Sigmoid colon (tissue), 7 donors: ENCODE measurements around the gene PCK2. TPM values are rescaled to one million over a fixed set of nuclear protein-coding genes. Genes with fewer than 3 reads are reported as not detected.

Source experiments
- DNase-seq: peaks from one replicate; pipeline ENCODE4 v3.0.0-alpha.2; 2019
- H3K27ac ChIP-seq, 4 donors: fragments of 200-600 bp; sonication (generic); one replicate each; pipeline ENCODE4 v1.5.1; 2016 to 2019; ENCODE audit warnings: mild to moderate bottlenecking in 1 of 4
- H3K27me3 ChIP-seq, 3 donors: fragments of 200-600 bp; sonication (generic); one replicate each; pipeline ENCODE4 v1.5.1; 2019; ENCODE audit warnings: mild to moderate bottlenecking in 1 of 3
- H3K36me3 ChIP-seq, 4 donors: fragments of 200-600 bp; sonication (generic); one replicate each; pipeline ENCODE4 v1.5.1; 2016 to 2019
- H3K4me1 ChIP-seq, 4 donors: fragments of 200-600 bp; sonication (generic); one replicate each; pipeline ENCODE4 v1.5.1; 2017 to 2019
- H3K4me3 ChIP-seq, 4 donors: fragments of 200-600 bp; sonication (generic); one replicate each; pipeline ENCODE4 v1.5.1; 2017 to 2019; ENCODE audit warnings: mild to moderate bottlenecking in 2 of 4, moderate library complexity in 1 of 4
- H3K9me3 ChIP-seq, 4 donors: fragments of 200-600 bp in 3 of 4; sonication (generic) in 3 of 4; one replicate each; pipeline versions ENCODE4 v1.5.1 to v1.6.1; 2013 to 2019
- EP300 ChIP-seq, 4 donors: sonication (generic); formaldehyde crosslinking; IDR thresholded peaks; one replicate each; pipeline ENCODE4 v1.6.1; 2017; ENCODE audit warnings: antibody characterized with exemption in 4 of 4
- POLR2A ChIP-seq, 2 donors: fragments of 450-650 bp; IDR thresholded peaks; one replicate each; pipeline ENCODE4 v1.6.1; 2016; ENCODE audit warnings: antibody characterized with exemption in 2 of 2, mild to moderate bottlenecking in 2 of 2, moderate library complexity in 2 of 2
- POLR2AphosphoS5 ChIP-seq, 4 donors: sonication (generic); formaldehyde crosslinking; IDR thresholded peaks; one replicate each; pipeline ENCODE4 v1.6.1; 2017; ENCODE audit warnings: antibody characterized with exemption in 4 of 4
- WGBS, 2 donors: extraction: QIAGEN DNeasy Blood & Tissue Kit; methylation state at CpG; one replicate each; pipeline ENCODE4 v1.1.7; 2013; 5-methylcytosine and 5-hydroxymethylcytosine counted together
- intact Hi-C: fragments of 100-400 bp; cut with DNase I; formaldehyde crosslinking; loops from one replicate; pipeline ENCODE4 v1.15.1; 2023
- polyA plus RNA-seq, 3 donors: library from polyadenylated mRNA; stranded (reverse); fragments of 200-250 nt; gene quantifications; one replicate each; pipeline ENCODE4 v1.2.3, GENCODE V29; 2013
- total RNA-seq, 4 donors: library from RNA; depleted of rRNA; stranded (reverse); fragments of >200 nt; gene quantifications; one replicate each; pipeline ENCODE4 v1.1.0, GENCODE V29; 2016
- TF ChIP-seq, protein P1 (sequence below), 4 experiments: fragments of 450-650 bp in 3 of 4; fragments of 200-600 bp in 1 of 4; IDR thresholded peaks; one replicate each; pipeline ENCODE4 v1.5.1; 2016 to 2019; ENCODE audit warnings: antibody characterized with exemption in 4 of 4, mild to moderate bottlenecking in 3 of 4, moderate library complexity in 2 of 4
- donor health status: healthy with polysubstance abuse.
- donor health status: Bipolar disorder and iron deficiency.
- donor health status: healthy.

PCK2 gene
- total and polyA plus RNA-seq, 7 donors: 7.1 to 109 (median 12.2) TPM

DNA sequence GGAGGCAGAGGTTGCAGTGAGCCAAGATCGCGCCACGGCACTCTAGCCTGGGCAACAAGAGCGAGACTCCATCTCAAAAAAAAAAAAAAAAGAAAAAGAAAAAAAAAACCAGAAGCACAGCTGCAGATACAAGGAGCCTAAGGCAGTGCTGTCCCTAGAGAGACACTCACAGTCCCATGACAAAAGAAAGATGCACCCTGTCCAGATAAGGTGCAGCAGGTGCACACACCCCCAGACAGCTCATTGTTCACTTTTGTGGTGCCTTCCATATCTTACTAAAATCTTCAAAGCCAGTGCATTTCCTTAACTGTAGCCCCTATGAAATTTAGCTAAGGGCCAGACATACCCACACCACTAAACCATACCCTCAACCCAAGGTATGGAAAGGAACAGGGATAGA, 28.3 kb downstream of the PCK2 start:
- Histone ChIP-seq H3K4me1 (no peaks in the 10 kb centered on the region), H3K36me3 (peaks cover 24 to 71% (median 47%) of the 10 kb centered on the region in 4 donors), H3K4me3 (no peak overlapping the region), H3K9me3 (no peaks in the 10 kb centered on the region), H3K27me3 (no peaks in the 10 kb centered on the region), H3K27ac (no peak overlapping the region)
- TF ChIP-seq POLR2AphosphoS5 (IDR thresholded peaks at IDR 0.05) (no peak), POLR2A (IDR thresholded peaks at IDR 0.05) (no peak), EP300 (IDR thresholded peaks at IDR 0.05) (no peak)
- TF ChIP-seq, protein P1, sequence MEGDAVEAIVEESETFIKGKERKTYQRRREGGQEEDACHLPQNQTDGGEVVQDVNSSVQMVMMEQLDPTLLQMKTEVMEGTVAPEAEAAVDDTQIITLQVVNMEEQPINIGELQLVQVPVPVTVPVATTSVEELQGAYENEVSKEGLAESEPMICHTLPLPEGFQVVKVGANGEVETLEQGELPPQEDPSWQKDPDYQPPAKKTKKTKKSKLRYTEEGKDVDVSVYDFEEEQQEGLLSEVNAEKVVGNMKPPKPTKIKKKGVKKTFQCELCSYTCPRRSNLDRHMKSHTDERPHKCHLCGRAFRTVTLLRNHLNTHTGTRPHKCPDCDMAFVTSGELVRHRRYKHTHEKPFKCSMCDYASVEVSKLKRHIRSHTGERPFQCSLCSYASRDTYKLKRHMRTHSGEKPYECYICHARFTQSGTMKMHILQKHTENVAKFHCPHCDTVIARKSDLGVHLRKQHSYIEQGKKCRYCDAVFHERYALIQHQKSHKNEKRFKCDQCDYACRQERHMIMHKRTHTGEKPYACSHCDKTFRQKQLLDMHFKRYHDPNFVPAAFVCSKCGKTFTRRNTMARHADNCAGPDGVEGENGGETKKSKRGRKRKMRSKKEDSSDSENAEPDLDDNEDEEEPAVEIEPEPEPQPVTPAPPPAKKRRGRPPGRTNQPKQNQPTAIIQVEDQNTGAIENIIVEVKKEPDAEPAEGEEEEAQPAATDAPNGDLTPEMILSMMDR (IDR thresholded peaks at IDR 0.05): no peak
- 93 to 99% methylated on average over 4 of the region's 4 CpGs for WGBS, 2 donors
- DNase-seq: no peak
- intact Hi-C loops: no loop called here

DNA sequence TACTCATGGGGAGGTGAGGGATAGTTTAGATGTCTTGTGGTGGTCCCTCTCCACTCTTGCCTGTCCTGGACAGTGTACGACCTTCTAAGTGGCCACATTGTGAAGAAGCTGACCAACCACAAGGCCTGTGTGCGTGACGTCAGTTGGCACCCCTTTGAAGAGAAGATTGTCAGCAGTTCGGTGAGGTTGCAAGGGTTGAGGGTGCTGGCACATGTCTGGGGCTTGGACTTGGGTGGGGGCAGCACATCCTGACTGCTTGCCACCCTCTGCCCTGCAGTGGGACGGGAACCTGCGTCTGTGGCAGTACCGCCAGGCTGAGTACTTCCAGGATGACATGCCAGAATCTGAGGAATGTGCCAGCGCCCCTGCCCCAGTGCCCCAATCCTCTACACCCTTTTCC, 28.8 kb downstream of the PCK2 start:
- Histone ChIP-seq H3K4me1 (no peaks in the 10 kb centered on the region), H3K36me3 (peaks cover 24 to 66% (median 46%) of the 10 kb centered on the region in 4 donors), H3K4me3 (no peak overlapping the region), H3K27me3 (no peaks in the 10 kb centered on the region), H3K27ac (no peak overlapping the region), H3K9me3 (no peaks in the 10 kb centered on the region)
- 94 to 95% methylated on average over 8 of the region's 8 CpGs for WGBS, 2 donors
- TF ChIP-seq POLR2AphosphoS5 (IDR thresholded peaks at IDR 0.05) (no peak), POLR2A (IDR thresholded peaks at IDR 0.05) (no peak), EP300 (IDR thresholded peaks at IDR 0.05) (no peak)
- TF ChIP-seq, protein P1 (IDR thresholded peaks at IDR 0.05): no peak
- DNase-seq: no peak
- intact Hi-C loops: no loop called here

DNA sequence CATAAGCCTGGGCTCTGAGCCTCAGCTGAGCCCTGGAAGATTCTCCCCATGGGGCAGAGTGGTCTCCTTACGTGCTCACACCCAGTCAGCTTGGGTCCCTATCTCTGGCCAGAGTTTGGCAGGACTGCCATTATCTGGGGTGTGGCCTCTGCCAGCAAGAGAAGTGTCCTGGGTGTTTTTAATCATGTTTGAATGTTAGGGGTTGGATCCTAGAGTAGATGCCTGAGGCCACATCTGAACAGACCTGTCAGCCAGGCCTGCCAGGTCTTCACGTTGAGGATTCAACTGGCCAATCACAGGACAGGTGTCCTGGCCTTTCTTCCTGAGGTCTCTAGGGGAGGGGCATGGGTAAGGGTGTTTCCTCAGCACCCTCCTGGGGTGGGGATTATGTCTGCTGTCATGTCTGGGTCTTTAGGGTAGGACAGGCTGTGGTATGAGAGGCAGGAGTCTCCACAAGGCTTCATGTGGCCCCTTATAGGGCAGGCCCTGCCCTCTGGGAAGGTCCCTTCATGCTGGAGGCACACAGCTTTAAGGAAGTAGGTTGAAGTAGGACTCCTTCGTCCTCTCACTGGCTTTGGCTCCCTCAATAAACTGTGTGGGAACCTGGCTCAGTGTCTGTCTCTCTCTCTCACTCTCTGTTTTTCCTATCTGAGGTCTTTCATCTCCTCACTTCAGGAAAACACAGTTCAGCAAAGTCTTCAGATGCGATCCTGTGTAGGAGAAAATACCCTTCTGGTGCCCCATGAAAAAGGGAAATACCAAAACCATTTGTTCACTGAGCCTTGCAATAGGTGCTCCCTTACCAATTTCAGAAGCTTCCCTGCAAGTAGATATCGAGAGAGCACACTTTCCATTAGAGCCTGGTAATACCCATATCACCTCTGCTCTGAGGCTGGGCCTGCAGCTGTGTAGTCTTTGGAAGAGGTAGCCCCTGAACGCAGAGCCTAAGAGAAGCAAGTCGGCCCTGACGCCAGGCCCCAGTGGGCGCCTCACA, 29.6 kb downstream of the PCK2 start:
- 84 to 85% methylated on average over 9 of the region's 9 CpGs for WGBS, 2 donors
- Histone ChIP-seq H3K4me3 (no peak overlapping the region), H3K4me1 (no peaks in the 10 kb centered on the region), H3K27ac (no peak overlapping the region), H3K36me3 (peaks cover 16 to 58% (median 40%) of the 10 kb centered on the region in 4 donors), H3K9me3 (no peaks in the 10 kb centered on the region), H3K27me3 (no peaks in the 10 kb centered on the region)
- DNase-seq: no peak
- intact Hi-C loops: no loop called here
- TF ChIP-seq EP300 (IDR thresholded peaks at IDR 0.05) (no peak), POLR2AphosphoS5 (IDR thresholded peaks at IDR 0.05) (no peak), POLR2A (IDR thresholded peaks at IDR 0.05) (no peak)
- TF ChIP-seq, protein P1 (IDR thresholded peaks at IDR 0.05): no peak

DNA sequence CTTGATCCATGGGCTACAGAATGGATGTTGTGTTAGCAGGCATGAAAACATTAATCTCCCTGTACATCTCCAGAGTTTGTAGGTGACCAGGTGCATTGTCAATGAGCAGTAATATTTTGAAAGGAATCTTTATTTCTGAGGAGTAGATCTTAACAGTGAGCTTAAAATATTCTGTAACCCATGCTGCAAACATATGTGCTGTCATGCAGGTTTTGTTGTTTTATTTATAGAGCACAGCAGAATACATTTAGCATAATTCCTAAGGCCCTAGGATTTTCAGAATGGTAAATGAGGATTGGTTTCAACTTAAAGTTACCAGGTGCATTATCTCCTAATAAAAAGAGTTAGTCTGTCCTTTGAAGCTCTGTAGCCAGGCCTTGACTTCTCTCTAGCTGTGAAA, 32.8 kb downstream of the PCK2 start:
- Histone ChIP-seq H3K4me1 (no peaks in the 10 kb centered on the region), H3K9me3 (no peaks in the 10 kb centered on the region), H3K27ac (no peak overlapping the region), H3K36me3 (peaks cover 6 to 26% (median 13%) of the 10 kb centered on the region in 4 donors), H3K4me3 (no peak overlapping the region), H3K27me3 (no peaks in the 10 kb centered on the region)
- DNase-seq: no peak
- intact Hi-C loops: no loop called here
- TF ChIP-seq POLR2A (IDR thresholded peaks at IDR 0.05) (no peak), POLR2AphosphoS5 (IDR thresholded peaks at IDR 0.05) (no peak), EP300 (IDR thresholded peaks at IDR 0.05) (no peak)
- TF ChIP-seq, protein P1 (IDR thresholded peaks at IDR 0.05): no peak
